NB4 (cell line): ENCODE results near the gene KIRREL1.

Source experiments
- DNase-seq: peaks from one replicate; pipeline ENCODE4 v3.0.0; 2010; ENCODE audit warnings: low read depth
- H3K4me3 ChIP-seq: one replicate; pipeline ENCODE4 v1.5.1; 2011; ENCODE audit warnings: mild to moderate bottlenecking, low read depth, low read length, moderate library complexity
- CTCF ChIP-seq: IDR thresholded peaks from one replicate; pipeline ENCODE4 v1.5.1; 2012; ENCODE audit warnings: low read depth, low read length
- MAX ChIP-seq: IDR thresholded peaks from 2 replicates; pipeline ENCODE4 v1.6.1; 2011; ENCODE audit warnings: low read depth, low read length
- MYC ChIP-seq: IDR thresholded peaks from 2 replicates; pipeline ENCODE4 v1.6.1; 2011; ENCODE audit warnings: low read depth, low read length
- POLR2A ChIP-seq: IDR thresholded peaks from 2 replicates; pipeline ENCODE4 v1.6.1; 2011; ENCODE audit warnings: mild to moderate bottlenecking; ENCODE audit not compliant: insufficient read length; ENCODE audit errors: extremely low read depth

Gene KIRREL1

GRCh38 chr1:158000507-158000906, 7.1 kb downstream of the KIRREL1 start:
- DNase-seq = no peak
- TF ChIP-seq MAX (no peak), POLR2A (no peak), MYC (no peak), CTCF (no peak)
- H3K4me3 ChIP-seq = no peak overlapping the region

- no peak overlapping the region for H3K4me3 ChIP-seq
- no peak for DNase-seq
- TF ChIP-seq MAX = no peak
- no peak for TF ChIP-seq POLR2A
- no peak for TF ChIP-seq MYC
- no peak for TF ChIP-seq CTCF
Observed at GRCh38 chr1:158002022-158002630, 8.7 kb downstream of the KIRREL1 start.

- no peak for DNase-seq
- no peak overlapping the region for H3K4me3 ChIP-seq
- TF ChIP-seq CTCF (no peak), POLR2A (no peak), MYC (no peak), MAX (no peak)
Observed at GRCh38 chr1:158002631-158003405, 9.4 kb downstream of the KIRREL1 start.

GRCh38 chr1:158003406-158003800, 10.0 kb downstream of the KIRREL1 start:
- H3K4me3 ChIP-seq = no peak overlapping the region
- no peak for TF ChIP-seq POLR2A
- no peak for TF ChIP-seq MAX
- no peak for TF ChIP-seq MYC
- no peak for TF ChIP-seq CTCF
- DNase-seq = no peak

GRCh38 chr1:158005224-158005623, 11.8 kb downstream of the KIRREL1 start:
- H3K4me3 ChIP-seq = no peak overlapping the region
- TF ChIP-seq MYC = no peak
- no peak for TF ChIP-seq MAX
- no peak for DNase-seq

- no peak overlapping the region for H3K4me3 ChIP-seq
- no peak for DNase-seq
- TF ChIP-seq MAX = no peak
- TF ChIP-seq POLR2A = no peak
- TF ChIP-seq CTCF = no peak
- TF ChIP-seq MYC = no peak
Observed at GRCh38 chr1:158007180-158007579, 13.7 kb downstream of the KIRREL1 start.
